ENCODE results near the gene KLLN.
"Not testable (repeated sequence)": the region's sequence is repeated elsewhere in the genome, so short reads cannot be mapped to it uniquely, and the experiment has no call there.

Gene KLLN

GRCh38 chr10:87863053-87863943, at the start of gene KLLN, which contains the start of gene PTEN:
TSS of gene KLLN (minus strand) at chr10:87863533. CDS start at chr10:87862487, 1,046 bp downstream.
TSS of gene PTEN (plus strand) at chr10:87863625. CDS start at chr10:87864470, 845 bp downstream.
- POLR2A ChIA-PET = interaction anchor here (0.6 to 1.3 kb wide), 4 partner anchors 11 to 202 kb away, joined by 3 to 4 read pairs (median 3); no protein-coding TSS in a partner anchor
- CTCF ChIA-PET = interaction anchor here (0.8 to 3.3 kb wide), 10 partner anchors 11 to 523 kb away, joined by 3 to 10 read pairs (median 4); partner anchors contain the start of gene ATAD1
- no peak for TF ChIP-seq CTCF (IDR thresholded peaks at IDR 0.05; ENCODE audit: control extremely low read depth, extremely low read depth, low read depth, missing control alignments)
- DNase-seq (ENCODE audit: extremely low spot score) = peak; percentile 85

- DNase-seq (ENCODE audit: extremely low spot score); POLR2A ChIA-PET: not testable (repeated sequence)
- CTCF ChIA-PET = interaction anchor here (3.8 kb wide), 1 partner anchor 15 kb away, joined by 15 read pairs; no protein-coding TSS in a partner anchor
These were observed 40.1 kb upstream of the KLLN start for GRCh38 chr10:87903396-87903795.

GRCh38 chr10:87897957-87898356, 34.6 kb upstream of the KLLN start:
- DNase-seq (ENCODE audit: extremely low spot score); POLR2A ChIA-PET: not testable (repeated sequence)
- CTCF ChIA-PET = interaction anchor here (0.8 kb wide), 1 partner anchor 15 kb away, joined by 3 read pairs; no protein-coding TSS in a partner anchor

DNA sequence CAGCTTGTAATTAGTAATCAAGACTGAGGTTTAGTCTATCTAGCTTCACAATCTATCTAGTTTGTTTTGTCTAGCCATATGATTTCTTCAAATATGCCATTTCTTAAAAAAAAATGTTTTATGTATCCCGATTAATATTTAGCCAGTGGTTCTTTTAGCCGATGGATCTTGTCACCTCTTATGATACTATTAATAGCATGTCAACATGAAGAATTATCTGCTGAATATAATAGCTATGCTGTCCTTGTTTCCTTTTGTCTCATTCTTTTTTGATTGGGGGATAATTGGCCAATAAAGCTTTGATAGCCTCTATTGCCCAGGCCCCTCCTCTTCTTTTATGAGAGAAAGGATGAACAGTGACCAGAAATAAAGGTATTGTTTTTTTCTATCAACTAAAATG, 32.9 kb upstream of the KLLN start:
- no peak for TF ChIP-seq CTCF (IDR thresholded peaks at IDR 0.05; ENCODE audit: control extremely low read depth, extremely low read depth, low read depth, missing control alignments)
- no peak for DNase-seq (ENCODE audit: extremely low spot score)
- ChIA-PET CTCF (interaction anchor here (1.2 to 1.8 kb wide), 3 partner anchors 13 to 24 kb away, joined by 3 to 5 read pairs (median 3); no protein-coding TSS in a partner anchor), POLR2A (interaction anchor here (0.6 kb wide), 1 partner anchor 170 kb away, joined by 3 read pairs; no protein-coding TSS in a partner anchor)

DNA sequence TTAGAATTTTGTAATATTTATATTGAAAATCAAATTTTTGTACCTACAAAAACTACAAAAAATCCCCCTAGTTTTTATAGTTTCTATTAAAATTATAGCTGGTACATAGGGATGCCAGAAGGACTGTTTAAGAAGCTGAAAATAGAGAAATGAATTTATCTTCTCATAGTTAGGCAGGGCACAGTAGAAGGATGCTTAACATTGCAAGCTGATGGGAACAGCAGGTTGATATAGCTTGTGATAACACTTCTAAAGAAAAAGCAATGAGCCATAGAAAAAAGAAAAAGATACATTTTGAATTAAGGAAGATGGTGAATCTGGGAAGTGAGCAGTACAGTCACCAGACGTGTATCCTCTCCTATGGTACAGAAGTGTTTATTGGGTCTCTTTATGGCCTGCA, 32.1 kb upstream of the KLLN start:
- TF ChIP-seq CTCF (IDR thresholded peaks at IDR 0.05; ENCODE audit: control extremely low read depth, extremely low read depth, low read depth, missing control alignments) = no peak
- ChIA-PET CTCF (interaction anchor here (0.8 to 1.8 kb wide), 5 partner anchors 11 to 23 kb away, joined by 3 to 5 read pairs (median 3); no protein-coding TSS in a partner anchor), POLR2A (no interaction called here)
- DNase-seq (ENCODE audit: extremely low spot score) = no peak

DNA sequence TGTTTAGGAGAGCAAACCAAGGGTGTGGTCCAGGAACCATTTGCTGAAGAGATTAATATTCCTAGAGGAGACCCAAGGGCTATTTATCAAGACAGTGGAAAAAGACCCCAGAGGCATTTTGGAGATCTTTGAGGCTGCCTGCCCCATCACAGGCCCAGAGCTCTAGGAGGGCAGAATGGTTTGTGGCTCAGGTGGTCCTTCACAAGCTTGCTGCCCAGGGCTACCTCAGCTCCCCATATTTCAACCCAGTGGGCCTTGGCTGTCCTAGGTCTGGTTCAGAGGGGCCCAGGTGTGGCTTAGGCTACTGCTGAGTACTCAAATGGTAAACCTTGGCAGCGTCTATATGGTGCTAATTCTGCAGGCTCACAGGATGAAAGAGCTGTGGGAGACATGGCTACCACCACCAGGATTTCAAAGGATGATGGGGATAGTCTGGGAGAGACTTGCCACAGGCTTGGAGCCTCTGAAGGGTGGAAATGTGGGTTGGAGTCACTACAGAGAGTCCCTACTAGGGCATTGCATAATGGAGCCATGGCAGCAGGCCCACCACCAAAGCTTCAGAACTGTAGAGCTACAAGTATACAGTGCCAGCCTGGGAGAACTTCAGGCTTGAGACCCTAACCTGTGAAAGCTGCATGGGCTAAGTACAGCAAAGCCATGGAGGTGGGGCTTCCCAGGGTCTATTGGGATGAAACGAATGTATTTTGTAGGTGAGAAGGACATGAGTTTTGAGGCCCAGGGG, 24.4 kb upstream of the KLLN start:
- POLR2A ChIA-PET = interaction anchor here (1.2 kb wide), 1 partner anchor 25 kb away, joined by 5 read pairs; no protein-coding TSS in a partner anchor
- no peak for DNase-seq (ENCODE audit: extremely low spot score)
- CTCF ChIA-PET = interaction anchor here (3.4 kb wide), 1 partner anchor 15 kb away, joined by 15 read pairs; no protein-coding TSS in a partner anchor

More for the DNA sequence above, 24.4 kb upstream of the KLLN start:
- TF ChIP-seq CTCF (IDR thresholded peaks at IDR 0.05; ENCODE audit: control extremely low read depth, extremely low read depth, low read depth, missing control alignments) = no peak
